KMS-11 (cell line): ENCODE measurements around the gene MDM4.

Source experiments
- H2AFZ ChIP-seq: fragments of 200-600 bp; sonication (generic); 2 replicates; pipeline ENCODE4 v1.6.1; 2016; ENCODE audit warnings: antibody characterized with exemption, mixed run types, low read depth
- H3K27ac ChIP-seq: fragments of 200-600 bp; sonication (generic); 2 replicates; pipeline ENCODE4 v1.6.1; 2016; ENCODE audit warnings: mild to moderate bottlenecking, mixed run types
- H3K27me3 ChIP-seq: fragments of 200-600 bp; sonication (generic); 2 replicates; pipeline ENCODE4 v1.6.1; 2017; ENCODE audit warnings: mild to moderate bottlenecking, low read depth, mixed run types, moderate library complexity; ENCODE audit not compliant: insufficient read depth
- H3K36me3 ChIP-seq: fragments of 200-600 bp; sonication (generic); 2 replicates; pipeline ENCODE4 v1.6.1; 2017; ENCODE audit warnings: mild to moderate bottlenecking, mixed run types; ENCODE audit not compliant: insufficient read depth
- H3K4me1 ChIP-seq: fragments of 200-600 bp; sonication (generic); 2 replicates; pipeline ENCODE4 v1.6.1; 2016; ENCODE audit warnings: mild to moderate bottlenecking, low read depth, mixed run types; ENCODE audit not compliant: poor library complexity, severe bottlenecking
- H3K4me2 ChIP-seq: fragments of 200-600 bp; sonication (generic); 2 replicates; pipeline ENCODE4 v1.7.0; 2016; ENCODE audit warnings: mild to moderate bottlenecking, mixed run types
- H3K4me3 ChIP-seq: fragments of 200-600 bp; sonication (generic); IDR thresholded peaks from 2 replicates; pipeline ENCODE4 v1.6.1; 2017; ENCODE audit warnings: low read depth, low read length, mixed read lengths; ENCODE audit not compliant: insufficient read depth
- H3K79me2 ChIP-seq: fragments of 200-600 bp; sonication (generic); 2 replicates; pipeline ENCODE4 v1.6.1; 2016; ENCODE audit warnings: low read depth, mixed run types; ENCODE audit not compliant: insufficient read depth
- H3K9ac ChIP-seq: fragments of 200-600 bp; sonication (generic); 2 replicates; pipeline ENCODE4 v1.6.1; 2016; ENCODE audit warnings: mild to moderate bottlenecking, mixed run types
- H4K20me1 ChIP-seq: fragments of 200-600 bp; sonication (generic); 2 replicates; pipeline ENCODE4 v1.6.1; 2016; ENCODE audit warnings: mild to moderate bottlenecking, mixed run types; ENCODE audit not compliant: insufficient read depth
- CTCF ChIP-seq: fragments of 200-600 bp; sonication (generic); conservative IDR thresholded peaks from 2 replicates; pipeline ENCODE4 v1.6.1; 2017; ENCODE audit warnings: low read depth, mild to moderate bottlenecking, antibody characterized with exemption, low read length, moderate library complexity, mixed read lengths

The MDM4 gene

GRCh38 chr1:204571128-204571527 is 54.9 kb downstream of the MDM4 start:
- no peaks in the 10 kb centered on the region for H3K4me1 ChIP-seq
- no peaks in the 10 kb centered on the region for H3K27me3 ChIP-seq
- H3K27ac ChIP-seq, result no peak overlapping the region
- no peak overlapping the region for H3K4me3 ChIP-seq
- TF ChIP-seq CTCF, result no peak
- H2AFZ ChIP-seq, result no peak overlapping the region
- no peaks in the 10 kb centered on the region for H4K20me1 ChIP-seq
- H3K79me2 ChIP-seq, result no peaks in the 10 kb centered on the region
- H3K36me3 ChIP-seq, result no peaks in the 10 kb centered on the region
- no peak overlapping the region for H3K4me2 ChIP-seq
- no peak overlapping the region for H3K9ac ChIP-seq

- no peak for TF ChIP-seq CTCF
- H2AFZ ChIP-seq, result no peak overlapping the region
- no peaks in the 10 kb centered on the region for H4K20me1 ChIP-seq
- H3K4me2 ChIP-seq, result no peak overlapping the region
- no peaks in the 10 kb centered on the region for H3K27me3 ChIP-seq
- no peak overlapping the region for H3K4me3 ChIP-seq
- no peaks in the 10 kb centered on the region for H3K4me1 ChIP-seq
- H3K79me2 ChIP-seq, result no peaks in the 10 kb centered on the region
- no peak overlapping the region for H3K27ac ChIP-seq
- H3K9ac ChIP-seq, result no peak overlapping the region
- no peaks in the 10 kb centered on the region for H3K36me3 ChIP-seq
These were observed 55.4 kb downstream of the MDM4 start for GRCh38 chr1:204571631-204572030.

GRCh38 chr1:204572923-204573922 is 57.0 kb downstream of the MDM4 start:
- TF ChIP-seq CTCF, result no peak
- H3K27me3 ChIP-seq, result no peaks in the 10 kb centered on the region
- H3K9ac ChIP-seq, result no peak overlapping the region
- H3K4me2 ChIP-seq, result no peak overlapping the region
- no peak overlapping the region for H3K4me3 ChIP-seq
- H2AFZ ChIP-seq, result no peak overlapping the region
- H3K27ac ChIP-seq, result no peak overlapping the region
- H4K20me1 ChIP-seq, result no peaks in the 10 kb centered on the region
- H3K36me3 ChIP-seq, result no peaks in the 10 kb centered on the region
- no peaks in the 10 kb centered on the region for H3K79me2 ChIP-seq
- peaks cover 5% of the 10 kb centered on the region for H3K4me1 ChIP-seq

- H2AFZ ChIP-seq, result no peak overlapping the region
- H3K79me2 ChIP-seq, result no peaks in the 10 kb centered on the region
- no peaks in the 10 kb centered on the region for H3K36me3 ChIP-seq
- no peak overlapping the region for H3K27ac ChIP-seq
- H3K4me2 ChIP-seq, result no peak overlapping the region
- H3K9ac ChIP-seq, result no peak overlapping the region
- H3K4me3 ChIP-seq, result no peak overlapping the region
- H4K20me1 ChIP-seq, result no peaks in the 10 kb centered on the region
- peaks cover 11% of the 10 kb centered on the region for H3K4me1 ChIP-seq
- H3K27me3 ChIP-seq, result no peaks in the 10 kb centered on the region
- no peak for TF ChIP-seq CTCF
These were observed 58.0 kb downstream of the MDM4 start for GRCh38 chr1:204574016-204574864.
